VCaP (cell line): ENCODE results near the gene EVI5L.

Source experiments
- H3K27ac ChIP-seq: fragments of 450-650 bp; 2 replicates; pipeline ENCODE4 v1.5.1; 2017
- CTCF ChIP-seq: fragments of 450-650 bp; conservative IDR thresholded peaks from 2 replicates; pipeline ENCODE4 v1.5.1; 2017; ENCODE audit warnings: mild to moderate bottlenecking, moderate library complexity

EVI5L gene

GRCh38 chr19:7879836-7880235 is 49.8 kb downstream of the EVI5L start:
- TF ChIP-seq CTCF: no peak
- no peak overlapping the region for H3K27ac ChIP-seq

GRCh38 chr19:7881910-7882309 is 51.9 kb downstream of the EVI5L start:
- no peak overlapping the region for H3K27ac ChIP-seq
- TF ChIP-seq CTCF: no peak

GRCh38 chr19:7883105-7883504 is 53.1 kb downstream of the EVI5L start:
- H3K27ac ChIP-seq: no peak overlapping the region
- TF ChIP-seq CTCF: no peak

- no peak overlapping the region for H3K27ac ChIP-seq
- TF ChIP-seq CTCF: no peak
These were observed 54.0 kb downstream of the EVI5L start for GRCh38 chr19:7883796-7884570.

- no peak for TF ChIP-seq CTCF
- no peak overlapping the region for H3K27ac ChIP-seq
These were observed 55.8 kb downstream of the EVI5L start for GRCh38 chr19:7885818-7886217.

- TF ChIP-seq CTCF: no peak
- H3K27ac ChIP-seq: no peak overlapping the region
These were observed 57.6 kb downstream of the EVI5L start for GRCh38 chr19:7887408-7888144.

- TF ChIP-seq CTCF: no peak
- peak within 1 kb of the TSS; percentile 21; the same call in 1 of the 2 replicates for H3K27ac ChIP-seq
These were observed 58.3 kb downstream of the EVI5L start, which contains the start of gene LRRC8E for GRCh38 chr19:7888145-7888825. Gene LRRC8E (plus strand): TSS chr19:7888510. CDS start chr19:7895604, 7,094 bp downstream.
